Measurements from ENCODE around the gene IGF2BP2.

IGF2BP2 gene

GRCh38 chr3:185730550-185730949, 94.3 kb downstream of the IGF2BP2 start:
- DNase-seq, result no peak

- DNase-seq, result no peak
Observed at GRCh38 chr3:185729337-185730055, 95.3 kb downstream of the IGF2BP2 start.

GRCh38 chr3:185728630-185729336, 96.1 kb downstream of the IGF2BP2 start:
- no peak for DNase-seq

GRCh38 chr3:185727873-185728272, 97.0 kb downstream of the IGF2BP2 start:
- DNase-seq, result no peak

- DNase-seq, result no peak
Observed at GRCh38 chr3:185726254-185726967, 98.4 kb downstream of the IGF2BP2 start.

- no peak for DNase-seq
Observed at GRCh38 chr3:185724761-185725160, 100.1 kb downstream of the IGF2BP2 start.

GRCh38 chr3:185724251-185724650, 100.6 kb downstream of the IGF2BP2 start:
- DNase-seq, result no peak

GRCh38 chr3:185722881-185723280, 102.0 kb downstream of the IGF2BP2 start:
- no peak for DNase-seq

- no peak for DNase-seq
Observed at GRCh38 chr3:185721970-185722369, 102.9 kb downstream of the IGF2BP2 start.

GRCh38 chr3:185720326-185720725, 104.5 kb downstream of the IGF2BP2 start:
- DNase-seq, result no peak

- DNase-seq, result no peak
Observed at GRCh38 chr3:185718736-185719593, 105.9 kb downstream of the IGF2BP2 start.

- no peak for DNase-seq
Observed at GRCh38 chr3:185717627-185718402, 107.0 kb downstream of the IGF2BP2 start.

- DNase-seq, result no peak
Observed at GRCh38 chr3:185717121-185717520, 107.7 kb downstream of the IGF2BP2 start.

- no peak for DNase-seq
Observed at GRCh38 chr3:185716436-185717108, 108.3 kb downstream of the IGF2BP2 start.

- no peak for DNase-seq
Observed at GRCh38 chr3:185715091-185715490, 109.8 kb downstream of the IGF2BP2 start.

- DNase-seq, result no peak
Observed at GRCh38 chr3:185714085-185714484, 110.8 kb downstream of the IGF2BP2 start.

- DNase-seq, result no peak
Observed at GRCh38 chr3:185713015-185713414, 111.8 kb downstream of the IGF2BP2 start.

GRCh38 chr3:185712337-185712736, 112.5 kb downstream of the IGF2BP2 start:
- no peak for DNase-seq

GRCh38 chr3:185711255-185711870, 113.5 kb downstream of the IGF2BP2 start:
- no peak for DNase-seq

GRCh38 chr3:185709251-185709955, 115.4 kb downstream of the IGF2BP2 start:
- DNase-seq, result no peak
